ENCODE results near the gene IL23A.
"Not testable (repeated sequence)": the region's sequence is repeated elsewhere in the genome, so short reads cannot be mapped to it uniquely, and the experiment has no call there.

The IL23A gene

DNA sequence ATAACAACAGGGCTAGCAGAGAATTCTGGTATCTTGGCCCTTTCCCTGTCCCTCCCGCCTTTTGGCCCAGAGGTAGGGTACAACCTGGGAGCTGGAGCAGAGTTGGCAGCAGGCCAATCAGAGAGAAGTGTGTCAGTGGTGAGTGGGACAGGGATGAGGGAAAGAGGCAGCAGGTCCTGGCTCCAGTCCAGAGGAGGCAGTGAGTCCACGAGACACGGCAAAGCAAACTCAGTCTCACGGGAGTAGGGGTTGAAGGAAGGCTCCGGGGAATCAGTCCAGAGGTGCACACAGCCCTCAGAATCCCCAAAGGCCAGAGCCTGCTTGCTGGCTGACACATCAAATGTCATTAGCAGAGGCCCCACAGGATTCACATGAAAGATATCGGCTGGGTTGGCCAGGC is 12.2 kb upstream of the IL23A start:
- no peak for DNase-seq

- DNase-seq = no peak
These were observed 7.7 kb upstream of the IL23A start for GRCh38 chr12:56330936-56331490.

- no peak for DNase-seq
These were observed 6.0 kb upstream of the IL23A start for GRCh38 chr12:56332512-56333196.

DNA sequence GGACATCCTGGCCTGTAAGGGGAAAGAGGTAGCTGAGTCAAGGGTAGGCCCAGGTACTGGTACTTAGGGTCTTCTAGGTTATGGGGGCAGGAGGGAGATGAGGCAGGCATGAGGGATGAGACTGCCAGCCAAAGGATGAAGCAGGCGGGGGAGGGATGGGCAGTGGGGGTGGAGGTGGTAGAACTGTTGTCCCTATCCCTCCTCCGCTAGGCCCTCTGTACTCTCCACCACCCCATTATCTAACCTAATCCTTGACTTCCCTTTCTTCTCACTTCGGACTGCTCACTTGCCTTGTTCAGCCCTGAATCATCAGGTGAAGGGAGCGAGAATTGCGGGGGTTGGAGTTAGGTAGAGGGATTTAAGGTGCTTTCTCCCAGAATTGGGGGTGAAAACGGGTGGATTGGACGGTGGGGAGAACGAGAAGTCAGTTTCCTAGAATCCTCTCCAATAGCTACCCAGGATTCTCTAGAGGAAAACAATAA is 5.4 kb upstream of the IL23A start:
- DNase-seq = peak in 1 of 5 experiments; percentile 8

DNA sequence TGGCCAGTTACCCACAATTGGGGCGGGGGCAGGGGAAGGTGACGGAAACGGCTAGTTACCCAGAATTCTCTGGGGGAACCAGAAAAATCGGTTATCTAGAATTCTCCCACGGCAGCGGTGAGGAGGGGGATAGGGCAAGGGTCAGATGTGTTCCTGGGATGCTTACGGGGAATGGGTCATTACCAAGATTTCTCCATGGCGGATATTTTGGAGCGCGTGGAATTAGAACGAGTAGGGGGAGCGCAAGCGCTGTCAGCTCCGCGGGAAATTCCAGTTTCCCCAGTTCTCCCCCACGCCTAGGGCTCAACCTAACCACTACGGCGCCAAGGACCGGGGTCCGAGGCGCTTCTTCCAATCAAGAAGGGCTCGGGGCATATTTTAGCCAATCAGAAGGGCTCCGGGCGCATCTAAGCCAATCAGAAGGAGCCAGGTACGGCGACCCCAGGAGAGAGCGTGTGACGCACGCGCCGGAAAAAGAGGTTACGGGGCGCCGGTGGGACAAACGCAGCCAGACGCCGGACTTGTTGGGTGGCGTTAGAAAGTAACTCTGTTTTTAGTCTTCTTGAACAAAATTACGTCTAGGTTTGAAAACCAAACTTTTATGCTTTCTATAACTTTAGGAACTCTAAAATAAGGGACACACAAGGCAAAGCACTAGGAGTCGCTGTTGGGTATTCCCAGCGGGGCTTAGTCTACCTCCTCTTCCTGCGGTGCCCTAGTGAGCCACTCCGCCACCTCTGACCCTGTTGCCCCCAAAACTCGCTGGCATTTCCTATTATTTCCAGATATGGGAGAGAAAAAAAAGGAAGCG is 4.8 kb upstream of the IL23A start, which contains the start of gene PAN2:
Gene PAN2, minus strand, starts transcription at position 322 of the 811 bp plus-strand sequence. CDS start 906 bp downstream, outside the sequence.
- peak; percentile 71 to 98 (median 88) for DNase-seq

- DNase-seq = no peak
These were observed 4.2 kb upstream of the IL23A start for GRCh38 chr12:56334490-56334793.

DNA sequence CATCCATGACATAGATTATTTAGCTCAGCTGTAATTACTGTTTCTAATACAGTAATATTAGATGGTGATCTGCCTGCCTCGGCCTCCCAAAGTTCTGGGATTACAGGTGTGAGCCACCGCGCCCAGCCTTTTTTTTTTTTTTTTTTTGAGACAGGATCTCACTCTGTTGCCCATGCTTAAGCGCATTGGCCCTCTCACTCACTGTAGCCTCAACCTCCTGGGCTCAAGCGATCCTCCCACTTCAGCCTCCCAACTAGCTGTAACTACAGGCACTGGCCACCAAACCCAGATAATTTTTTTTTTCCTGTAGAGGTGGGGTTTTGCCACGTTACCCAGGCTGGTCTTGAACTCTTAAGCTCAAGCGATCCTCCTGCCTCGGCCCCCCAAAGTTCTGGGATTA is 3.2 kb upstream of the IL23A start:
- not testable (repeated sequence) for DNase-seq

DNA sequence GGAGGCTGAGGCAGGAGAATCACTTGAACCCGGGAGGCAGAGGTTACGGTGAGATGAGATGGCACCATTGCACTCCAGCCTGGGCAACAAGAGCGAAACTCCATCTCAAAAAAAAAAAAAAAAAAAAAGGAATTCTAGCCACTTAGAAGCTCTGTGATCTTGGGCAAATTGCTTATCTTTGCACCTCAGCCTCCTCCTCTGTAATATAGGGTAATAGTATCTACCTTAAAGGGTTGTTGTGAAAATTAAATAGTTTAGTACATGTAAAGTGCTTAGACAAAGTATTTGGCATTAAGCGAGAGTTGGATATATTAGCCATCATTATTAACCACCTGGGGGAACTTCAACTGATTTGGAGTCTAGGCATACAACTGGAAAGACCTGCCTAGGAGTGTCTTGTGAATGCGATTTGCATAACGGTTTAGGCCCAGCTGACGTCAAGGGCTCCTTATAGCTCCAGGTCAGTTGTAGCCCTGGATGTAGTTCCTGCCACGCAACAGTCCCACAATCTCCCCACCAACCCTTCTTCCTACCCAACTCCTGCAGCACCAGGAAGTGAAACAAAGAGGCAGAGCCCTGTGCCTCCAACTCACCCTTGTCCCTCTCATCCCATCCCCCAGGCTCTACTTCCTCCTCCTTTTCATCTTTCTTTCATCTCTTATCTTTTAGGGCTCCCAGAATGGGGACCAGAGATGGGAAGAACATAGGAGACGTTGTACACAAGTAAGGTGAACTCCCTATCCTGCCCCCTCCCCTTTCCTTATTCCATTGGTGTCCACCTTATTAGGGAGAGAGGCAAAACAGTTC is 2.1 kb upstream of the IL23A start:
- DNase-seq = no peak

- DNase-seq = no peak
These were observed 882 bp upstream of the IL23A start for GRCh38 chr12:56337753-56338251.

- no peak for DNase-seq
These were observed 406 bp downstream of the IL23A start for GRCh38 chr12:56339158-56339422.

- DNase-seq = no peak
These were observed 2.9 kb downstream of the IL23A start for GRCh38 chr12:56341616-56342015.

DNA sequence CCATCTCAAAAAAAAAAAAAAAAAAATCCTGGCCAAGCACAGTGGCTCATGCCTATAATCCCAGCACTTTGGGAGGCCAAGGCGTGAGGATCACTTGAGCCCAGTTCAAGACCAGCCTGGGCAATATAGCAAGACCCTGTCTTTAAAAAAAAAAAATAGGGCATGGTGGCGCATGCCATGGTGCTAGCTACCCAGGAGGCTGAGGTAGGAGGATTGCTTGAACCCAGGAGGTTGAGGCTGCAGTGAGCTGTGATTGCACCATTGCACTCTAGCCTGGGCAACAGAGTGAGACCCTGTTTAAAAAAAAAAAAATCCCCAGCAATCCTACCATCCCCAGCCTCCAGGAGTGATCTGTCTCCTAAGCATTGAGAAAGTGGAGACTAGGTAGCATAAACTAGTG is 3.6 kb downstream of the IL23A start:
- DNase-seq = not testable (repeated sequence)

DNA sequence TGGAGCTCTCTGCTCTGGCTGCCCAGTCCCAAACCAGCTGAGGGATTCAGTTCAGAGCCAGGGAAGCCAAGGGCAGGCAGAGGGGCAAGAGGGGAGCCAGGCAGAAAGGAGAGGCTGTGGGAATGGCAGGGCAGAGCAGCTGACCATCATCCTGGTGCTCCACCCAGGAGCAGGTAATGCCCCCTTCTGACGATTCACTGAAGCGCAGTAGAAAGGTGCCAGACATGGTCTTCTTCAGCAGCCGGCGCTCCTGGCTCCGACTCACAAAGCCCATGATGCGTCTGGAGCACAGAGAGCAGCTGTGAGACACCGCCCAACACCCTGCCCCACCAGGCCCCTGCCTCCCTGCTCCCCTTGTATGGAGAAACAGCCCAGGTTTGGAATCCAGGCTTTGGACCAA is 8.0 kb downstream of the IL23A start:
- no peak for DNase-seq

GRCh38 chr12:56347255-56347654 is 8.6 kb downstream of the IL23A start:
- not testable (repeated sequence) for DNase-seq

DNA sequence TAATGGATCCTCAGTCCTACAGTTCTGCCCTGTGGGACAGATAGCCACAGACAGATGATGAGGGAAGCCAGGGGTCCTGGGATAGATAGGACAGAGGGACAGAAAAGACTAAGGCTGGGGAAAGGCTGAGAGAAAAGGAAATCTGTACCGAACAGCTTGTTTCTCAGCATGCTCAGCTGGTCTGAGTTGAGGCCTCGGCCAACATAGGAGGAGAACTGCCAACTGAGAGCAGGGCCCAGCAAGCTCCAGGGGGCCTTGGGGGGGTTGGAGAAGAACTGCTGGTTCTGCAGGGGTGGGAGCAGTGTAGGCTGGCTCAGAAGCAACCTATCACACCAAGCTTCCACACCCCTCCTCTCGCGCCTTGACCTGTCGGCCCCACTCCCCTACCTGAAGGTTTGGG is 10.1 kb downstream of the IL23A start:
- no peak for DNase-seq

GRCh38 chr12:56350662-56351061 is 12.0 kb downstream of the IL23A start:
- no peak for DNase-seq

DNA sequence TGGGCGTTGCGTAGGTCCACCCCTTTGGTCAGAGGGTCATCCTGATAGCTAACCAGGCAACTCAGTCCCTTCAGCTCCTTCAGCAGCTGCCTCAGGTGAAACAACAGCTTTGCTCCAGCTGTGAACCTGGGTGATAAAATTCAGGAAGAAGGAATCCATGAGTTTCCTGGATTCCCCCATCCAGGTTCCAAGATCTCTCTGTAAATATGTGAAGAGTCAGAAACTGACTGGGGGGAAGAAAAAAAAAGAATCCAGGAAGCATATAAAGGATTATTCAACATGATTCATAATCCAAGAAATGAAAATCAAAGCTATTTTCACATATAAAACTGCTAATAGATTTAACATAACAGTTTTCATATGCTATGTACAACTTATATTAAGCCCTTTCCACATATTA is 12.6 kb downstream of the IL23A start:
- no peak for DNase-seq

DNA sequence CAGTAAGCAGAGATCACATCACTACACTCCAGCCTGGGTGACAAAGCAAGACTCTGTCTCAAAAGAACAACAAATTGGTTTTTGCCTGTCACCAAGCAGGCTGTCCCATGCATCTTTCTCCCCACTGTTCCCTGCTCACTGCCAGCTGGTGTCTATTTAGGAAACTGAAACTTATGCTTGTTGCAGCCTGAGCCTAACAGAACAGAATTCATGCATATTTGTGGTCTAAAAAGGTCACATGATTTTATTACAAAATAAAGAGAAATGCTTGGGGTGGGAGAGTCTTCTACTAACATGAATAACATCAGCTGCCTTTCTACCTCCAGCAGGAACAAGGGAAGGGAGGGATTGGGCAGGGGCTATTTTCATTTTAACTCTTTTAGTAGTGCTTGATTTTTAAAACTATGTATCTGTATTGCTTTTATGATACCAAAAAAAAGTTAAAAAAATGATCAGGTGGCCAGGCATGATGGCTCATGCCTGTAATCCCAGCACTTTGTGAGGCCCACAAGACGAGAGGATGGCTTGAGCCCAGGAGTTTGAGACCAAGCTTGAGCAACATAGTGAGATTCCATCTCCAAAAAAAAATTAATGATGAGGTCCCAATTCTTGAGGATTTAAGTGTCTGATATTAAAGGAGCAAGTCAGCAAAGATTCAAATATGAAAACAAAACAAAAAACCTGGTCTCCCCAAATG is 20.3 kb downstream of the IL23A start:
- peak in 1 of 5 experiments; percentile 36 for DNase-seq

- peak; percentile 97 to 100 (median 99) for DNase-seq
These were observed 21.4 kb downstream of the IL23A start, which contains the start of gene STAT2 for GRCh38 chr12:56359851-56360767. TSS of gene STAT2 (minus strand) at chr12:56360107. CDS start at chr12:56356571, 3,536 bp downstream.

DNA sequence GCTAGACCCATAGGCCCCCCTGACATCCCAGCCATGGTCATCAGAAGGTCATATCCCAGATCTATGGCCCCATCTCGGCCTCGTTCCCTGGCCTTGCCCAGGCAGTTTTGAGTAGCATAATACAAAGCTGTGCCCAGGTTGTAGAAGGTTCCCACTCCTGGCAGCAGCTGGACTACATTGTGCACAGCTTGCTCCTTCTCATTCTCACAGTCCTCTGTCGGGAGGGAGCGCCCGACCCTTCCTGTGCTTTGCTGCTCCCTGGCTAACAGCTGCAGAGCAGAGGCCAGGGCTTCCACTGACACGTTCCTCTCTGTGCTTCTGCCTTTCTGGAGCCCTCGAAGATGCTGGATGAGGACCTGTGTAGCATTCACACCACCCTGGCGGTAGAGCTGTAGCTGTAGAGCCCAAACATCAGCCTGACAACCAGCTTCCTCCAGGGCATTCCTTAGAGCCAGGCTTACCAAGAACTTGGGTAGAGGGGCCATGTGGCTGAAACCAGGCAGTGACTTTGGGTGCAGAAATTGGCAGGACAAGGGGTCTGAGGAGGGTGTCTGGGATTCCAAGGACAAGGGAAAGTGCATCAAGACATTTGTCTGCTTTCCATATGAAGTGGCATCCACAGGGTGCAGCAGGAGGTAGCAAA is 22.9 kb downstream of the IL23A start:
- DNase-seq = no peak

All from T-helper 2 cell (primary cell).